GM12878 (cell line): ENCODE data around the gene IVD. TPM values are rescaled to one million over a fixed set of nuclear protein-coding genes. Genes with fewer than 3 reads are reported as not detected.

Source experiments
- ATAC-seq: fragments of 200-7000 bp; cut with Tn5 transposase; 3 replicates; pipeline ENCODE4 v1.9.1; 2020; ENCODE audit warnings: mild to moderate bottlenecking, moderate library complexity
- BruUV-seq: library from RNA; stranded (reverse); fragments of 400-500 nt; replicated peaks from 2 replicates; lab custom pipeline; 2021; lab: Mats Ljungman, UMichigan
- CTCF ChIA-PET: fragments of 300-600 bp; sonication (Branson Sonifier 250); formaldehyde crosslinking; extraction: SDS; loops from one replicate; lab custom pipeline; 2021; ENCODE audit warnings: inconsistent platforms; lab: Yijun Ruan, JAX
- POLR2A ChIA-PET: fragments of 350-600 bp; formaldehyde crosslinking; extraction: SDS; loops from one replicate; lab custom pipeline; 2021; ENCODE audit warnings: inconsistent platforms; lab: Charles Lee
- RAD21 ChIA-PET: fragments of 300-600 bp; sonication (Branson Sonifier 250); formaldehyde crosslinking; loops from one replicate; lab custom pipeline; 2023; ENCODE audit warnings: antibody characterized with exemption; ENCODE audit not compliant: unreplicated experiment; lab: Charles Lee
- SMC1A ChIA-PET: fragments of 300-600 bp; sonication (Branson Sonifier 250); formaldehyde crosslinking; loops from one replicate; lab custom pipeline; 2023; ENCODE audit not compliant: unreplicated experiment, uncharacterized antibody; lab: Charles Lee
- DNase-seq: peaks from one replicate; pipeline ENCODE4 v3.0.0-alpha.2; 2011; ENCODE audit warnings: low read depth, low spot score
- FAIRE-seq: peaks from 3 replicates; lab custom pipeline; 2011; peaks lifted over from hg19 to GRCh38; lab: Jason Lieb, UNC
- H2AFZ ChIP-seq: 2 replicates; pipeline ENCODE4 v1.6.0; 2011; ENCODE audit warnings: low read depth, low read length, control low read depth; ENCODE audit not compliant: control insufficient read depth
- H3K27ac ChIP-seq: 2 replicates; pipeline ENCODE4 v1.5.1; 2011; ENCODE audit warnings: control low read depth; ENCODE audit not compliant: control insufficient read depth, insufficient read depth
- H3K27me3 ChIP-seq, 2 experiments: replicated peaks in 1 of 2; 2 replicates each; pipeline versions ENCODE4 v1.6.0 to v1.6.1; 2011; ENCODE audit warnings: low read length in 1 of 2; ENCODE audit not compliant: control insufficient read depth in 2 of 2, insufficient read depth in 2 of 2
- H3K36me3 ChIP-seq, 2 experiments: 2 replicates each; pipeline ENCODE4 v1.5.1; 2011; ENCODE audit warnings: low read length in 1 of 2; ENCODE audit not compliant: control insufficient read depth in 2 of 2, insufficient read depth in 2 of 2
- H3K4me1 ChIP-seq: 2 replicates; pipeline ENCODE4 v1.6.1; 2011; ENCODE audit warnings: mild to moderate bottlenecking, low read length, moderate library complexity, mixed read lengths; ENCODE audit not compliant: control insufficient read depth, insufficient read depth
- H3K4me2 ChIP-seq: 2 replicates; pipeline ENCODE4 v1.6.0; 2011; ENCODE audit warnings: control low read depth; ENCODE audit not compliant: control insufficient read depth, insufficient read depth
- H3K4me3 ChIP-seq: fragments of 200-600 bp; sonication (generic); 2 replicates; pipeline ENCODE4 v1.5.1; 2016
- H3K79me2 ChIP-seq: 2 replicates; pipeline ENCODE4 v1.6.0; 2011; ENCODE audit warnings: low read length; ENCODE audit not compliant: control insufficient read depth, insufficient read depth
- H3K9ac ChIP-seq: 2 replicates; pipeline ENCODE4 v1.8.0; 2011; ENCODE audit warnings: low read length, control low read depth, mixed read lengths; ENCODE audit not compliant: control insufficient read depth, insufficient read depth
- H3K9me3 ChIP-seq: replicated peaks from 3 replicates; pipeline ENCODE4 v1.5.1; 2011; ENCODE audit warnings: mild to moderate bottlenecking, low read length; ENCODE audit not compliant: control insufficient read depth, insufficient read depth
- H4K20me1 ChIP-seq: 2 replicates; pipeline ENCODE4 v1.6.0; 2011; ENCODE audit not compliant: control insufficient read depth, insufficient read depth
- BACH1 ChIP-seq: fragments of 450-650 bp; IDR thresholded peaks from 2 replicates; pipeline ENCODE4 v1.6.1; 2017; ENCODE audit warnings: mild to moderate bottlenecking, borderline replicate concordance
- BHLHE40 ChIP-seq, 2 experiments: fragments of 450-650 bp in 1 of 2; IDR thresholded peaks; 2 replicates each; pipeline ENCODE4 v1.6.1; 2011 to 2017; ENCODE audit warnings: low read depth in 2 of 2, borderline replicate concordance in 1 of 2, improper control_type of control experiment in 1 of 2, low read length in 1 of 2, mild to moderate bottlenecking in 1 of 2
- CBFB ChIP-seq: IDR thresholded peaks from 2 replicates; pipeline ENCODE4 v1.6.1; 2016; ENCODE audit warnings: antibody characterized with exemption, low read depth
- CHD4 ChIP-seq: fragments of 200-600 bp; sonication (generic); IDR thresholded peaks from 2 replicates; pipeline ENCODE4 v1.6.1; 2016; ENCODE audit warnings: mild to moderate bottlenecking
- DPF2 ChIP-seq: fragments of 450-650 bp; IDR thresholded peaks from 2 replicates; pipeline ENCODE4 v1.6.1; 2017; ENCODE audit warnings: mild to moderate bottlenecking
- FOXK2 ChIP-seq: fragments of 450-650 bp; IDR thresholded peaks from 2 replicates; pipeline ENCODE4 v1.6.1; 2017; ENCODE audit warnings: mild to moderate bottlenecking, moderate library complexity
- MTA2 ChIP-seq: fragments of 450-650 bp; IDR thresholded peaks from 2 replicates; pipeline ENCODE4 v1.6.1; 2016; ENCODE audit warnings: low read depth, mild to moderate bottlenecking, moderate library complexity
- NFXL1 ChIP-seq: fragments of 450-650 bp; IDR thresholded peaks from 2 replicates; pipeline ENCODE4 v1.6.1; 2017; ENCODE audit warnings: antibody characterized with exemption, mild to moderate bottlenecking, borderline replicate concordance
- RCOR1 ChIP-seq: conservative IDR thresholded peaks from 2 replicates; pipeline ENCODE4 v1.6.1; 2012; ENCODE audit warnings: low read depth, low read length, improper control_type of control experiment
- SIN3A ChIP-seq: IDR thresholded peaks from 2 replicates; pipeline ENCODE4 v1.6.1; 2012; ENCODE audit warnings: low read depth, low read length, improper control_type of control experiment
- SMAD5 ChIP-seq: IDR thresholded peaks from 2 replicates; pipeline ENCODE4 v1.6.1; 2016; ENCODE audit warnings: antibody characterized with exemption, low read depth
- ZBED1 ChIP-seq: IDR thresholded peaks from 2 replicates; pipeline ENCODE4 v1.6.1; 2016; ENCODE audit warnings: borderline replicate concordance
- ZNF622 ChIP-seq: fragments of 450-650 bp; IDR thresholded peaks from 2 replicates; pipeline ENCODE4 v1.6.1; 2017; ENCODE audit warnings: mild to moderate bottlenecking, inconsistent platforms
- WGBS: methylation state at CpG from one replicate; pipeline ENCODE4 v1.1.6; 2016; ENCODE audit warnings: low lambda C conversion rate; ENCODE audit not compliant: insufficient replicate concordance, insufficient coverage; ENCODE audit errors: missing lambda C conversion rate; 5-methylcytosine and 5-hydroxymethylcytosine counted together
- in situ Hi-C: fragments of 300-500 bp; cut with MboI; formaldehyde crosslinking; loops from 9 replicates; pipeline ENCODE4 v1.14.3; 2018; ENCODE audit warnings: mixed read lengths
- intact Hi-C: fragments of 100-400 bp; cut with micrococcal nuclease; formaldehyde crosslinking; loops from one replicate; pipeline ENCODE4 v1.14.2; 2022; ENCODE audit not compliant: unreplicated experiment
- polyA plus RNA-seq, 11 experiments: library from polyadenylated mRNA; depleted of rRNA in 4 of 11; unstranded in 6 of 11; stranded (reverse) in 5 of 11; fragments of >200 nt; fragmentation: Nextera tagmentation in 4 of 11; fragmentation: Illumina TruSeq in 1 of 11; extraction: Ambion mirVana in 4 of 11; extraction: Trizol in 1 of 11; gene quantifications; 1 replicate in 1 of 11; 2 replicates in 10 of 11; pipeline versions ENCODE4 v1.2.1 to v1.2.3, GENCODE V29; 2011 to 2016; ENCODE audit warnings: inconsistent platforms in 2 of 11, missing spikeins in 2 of 11, low read depth in 1 of 11
- total RNA-seq, 4 experiments: library from RNA; depleted of rRNA in 3 of 4; stranded (reverse); fragments of >200 nt in 3 of 4; fragmentation: Illumina TruSeq in 1 of 4; extraction: Trizol in 1 of 4; gene quantifications; 2 replicates each; pipeline versions ENCODE4 v1.2.1 to v1.2.3, GENCODE V29; 2013 to 2021
- TF ChIP-seq, protein P1 (sequence below): fragments of 450-650 bp; IDR thresholded peaks from 2 replicates; pipeline ENCODE4 v1.6.1; 2017; ENCODE audit warnings: antibody characterized with exemption, mild to moderate bottlenecking, moderate library complexity
- TF ChIP-seq, protein P2 (sequence below): IDR thresholded peaks from 2 replicates; pipeline ENCODE4 v1.6.1; 2012; ENCODE audit warnings: low read depth, low read length, improper control_type of control experiment
- TF ChIP-seq, protein P3 (sequence below): IDR thresholded peaks from 2 replicates; pipeline ENCODE4 v1.6.1; 2011; ENCODE audit warnings: low read depth, mild to moderate bottlenecking, low read length, moderate library complexity, borderline replicate concordance; ENCODE audit errors: extremely low read depth

IVD gene
- total and polyA plus RNA-seq, 10 of the 15 experiments (the other 5 are each of a cell fraction or from before 2014, with no cell fraction given): 5.3 to 59.8 (median 45.7) TPM

DNA sequence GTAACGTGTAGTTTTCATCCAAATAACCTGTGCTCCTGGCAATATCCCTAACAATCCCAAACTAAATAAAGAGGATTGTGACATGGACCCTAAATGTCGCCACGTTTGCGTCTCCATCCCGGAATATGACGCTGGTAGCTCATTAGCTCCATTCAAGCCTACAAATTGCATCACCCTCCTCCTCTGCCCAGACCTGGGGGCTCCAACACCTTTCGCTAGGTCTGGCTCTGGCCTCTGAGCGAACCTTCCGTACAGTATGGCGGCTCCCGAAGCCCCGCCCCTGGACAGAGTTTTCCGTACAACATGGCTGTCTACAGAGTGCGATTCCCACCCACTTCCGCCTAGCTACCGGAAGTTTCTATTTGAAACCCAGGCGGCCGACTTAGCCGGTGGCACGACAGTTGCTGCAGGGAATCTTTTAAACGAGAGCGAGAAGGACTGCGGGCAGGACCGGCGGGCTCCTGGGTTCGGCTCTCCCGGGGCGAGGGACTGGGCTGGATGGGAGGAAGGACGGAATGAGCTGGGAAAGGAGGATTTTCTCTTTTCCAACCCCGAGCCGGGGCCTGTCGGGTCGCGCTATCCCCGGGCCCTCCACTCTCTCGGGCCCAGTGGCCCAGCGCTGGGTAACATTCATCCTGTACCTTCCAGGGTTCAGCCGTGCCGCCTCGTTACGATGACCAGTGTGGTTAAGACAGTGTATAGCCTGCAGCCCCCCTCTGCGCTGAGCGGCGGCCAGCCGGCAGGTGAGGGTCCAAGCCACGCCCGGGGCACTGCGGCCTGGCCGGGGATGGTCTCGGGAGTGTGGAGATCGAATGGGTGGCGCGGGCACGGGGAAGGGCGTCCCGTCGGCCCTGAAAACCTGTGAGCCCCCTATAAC, 22.8 kb upstream of the IVD start, which contains the start of gene KNSTRN:
TSS of gene KNSTRN (plus strand) at position 142 of the 877 bp plus-strand sequence. CDS start at position 257, 115 bp downstream.
- Histone ChIP-seq H3K27me3 (no peaks in the 10 kb centered on the region), H3K4me3 (peak within 1 kb of the TSS; percentile 90), H4K20me1 (no peaks in the 10 kb centered on the region), H2AFZ (peak within 1 kb of the TSS; percentile 96), H3K4me2 (peak within 1 kb of the TSS; percentile 94), H3K79me2 (peaks cover 24% of the 10 kb centered on the region), H3K9me3 (no peaks in the 10 kb centered on the region), H3K36me3 (peaks cover 5 to 12% of the 10 kb centered on the region in 2 experiments), H3K4me1 (peaks cover 3% of the 10 kb centered on the region; the same call in 1 of the 2 replicates), H3K9ac (peak within 1 kb of the TSS; percentile 85), H3K27ac (peak within 1 kb of the TSS; percentile 50)
- POLR2A ChIA-PET: interaction anchor here (1.0 to 2.1 kb wide), 3 partner anchors 11 to 25 kb away, joined by 3 to 8 read pairs (median 5); no protein-coding TSS in a partner anchor
- CTCF ChIA-PET: interaction anchor here (1.0 to 2.3 kb wide), 7 partner anchors 15 to 60 kb away, joined by 3 to 8 read pairs (median 3); no protein-coding TSS in a partner anchor
- DNase-seq: peak; percentile 63
- in situ Hi-C loops: no loop called here
- 6% methylated on average over 57 of the region's 57 CpGs for WGBS
- TSS peak; percentile 87 for BruUV-seq
- peak; percentile 95 for FAIRE-seq
- RAD21 ChIA-PET: interaction anchor here (0.7 to 1.2 kb wide), 3 partner anchors 21 to 57 kb away, joined by 3 to 7 read pairs (median 3); no protein-coding TSS in a partner anchor
- intact Hi-C loops: no loop called here
- ATAC-seq: peak; percentile 99
- SMC1A ChIA-PET: interaction anchor here (1.0 to 4.0 kb wide), 6 partner anchors 9 to 39 kb away, joined by 3 to 22 read pairs (median 6); partner anchors contain the start of gene IVD
- TF ChIP-seq, protein P1, sequence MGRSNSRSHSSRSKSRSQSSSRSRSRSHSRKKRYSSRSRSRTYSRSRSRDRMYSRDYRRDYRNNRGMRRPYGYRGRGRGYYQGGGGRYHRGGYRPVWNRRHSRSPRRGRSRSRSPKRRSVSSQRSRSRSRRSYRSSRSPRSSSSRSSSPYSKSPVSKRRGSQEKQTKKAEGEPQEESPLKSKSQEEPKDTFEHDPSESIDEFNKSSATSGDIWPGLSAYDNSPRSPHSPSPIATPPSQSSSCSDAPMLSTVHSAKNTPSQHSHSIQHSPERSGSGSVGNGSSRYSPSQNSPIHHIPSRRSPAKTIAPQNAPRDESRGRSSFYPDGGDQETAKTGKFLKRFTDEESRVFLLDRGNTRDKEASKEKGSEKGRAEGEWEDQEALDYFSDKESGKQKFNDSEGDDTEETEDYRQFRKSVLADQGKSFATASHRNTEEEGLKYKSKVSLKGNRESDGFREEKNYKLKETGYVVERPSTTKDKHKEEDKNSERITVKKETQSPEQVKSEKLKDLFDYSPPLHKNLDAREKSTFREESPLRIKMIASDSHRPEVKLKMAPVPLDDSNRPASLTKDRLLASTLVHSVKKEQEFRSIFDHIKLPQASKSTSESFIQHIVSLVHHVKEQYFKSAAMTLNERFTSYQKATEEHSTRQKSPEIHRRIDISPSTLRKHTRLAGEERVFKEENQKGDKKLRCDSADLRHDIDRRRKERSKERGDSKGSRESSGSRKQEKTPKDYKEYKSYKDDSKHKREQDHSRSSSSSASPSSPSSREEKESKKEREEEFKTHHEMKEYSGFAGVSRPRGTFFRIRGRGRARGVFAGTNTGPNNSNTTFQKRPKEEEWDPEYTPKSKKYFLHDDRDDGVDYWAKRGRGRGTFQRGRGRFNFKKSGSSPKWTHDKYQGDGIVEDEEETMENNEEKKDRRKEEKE: no peak
- peak; percentile 32; the same call in 1 of the 2 replicates for TF ChIP-seq CBFB
- TF ChIP-seq MTA2: peak; percentile 13; the same call in 1 of the 2 replicates
- peak; percentile 94 for TF ChIP-seq RCOR1
- TF ChIP-seq NFXL1: no peak
- no peak for TF ChIP-seq ZNF622
- peak; percentile 15; the same call in 1 of the 2 replicates for TF ChIP-seq BACH1
- TF ChIP-seq, protein P2, sequence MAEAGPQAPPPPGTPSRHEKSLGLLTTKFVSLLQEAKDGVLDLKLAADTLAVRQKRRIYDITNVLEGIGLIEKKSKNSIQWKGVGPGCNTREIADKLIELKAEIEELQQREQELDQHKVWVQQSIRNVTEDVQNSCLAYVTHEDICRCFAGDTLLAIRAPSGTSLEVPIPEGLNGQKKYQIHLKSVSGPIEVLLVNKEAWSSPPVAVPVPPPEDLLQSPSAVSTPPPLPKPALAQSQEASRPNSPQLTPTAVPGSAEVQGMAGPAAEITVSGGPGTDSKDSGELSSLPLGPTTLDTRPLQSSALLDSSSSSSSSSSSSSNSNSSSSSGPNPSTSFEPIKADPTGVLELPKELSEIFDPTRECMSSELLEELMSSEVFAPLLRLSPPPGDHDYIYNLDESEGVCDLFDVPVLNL: peak; percentile 82
- TF ChIP-seq FOXK2: peak; percentile 40
- TF ChIP-seq CHD4: no peak
- TF ChIP-seq ZBED1: peak; percentile 49; the same call in 1 of the 2 replicates
- TF ChIP-seq SMAD5: 0 out of 2 replicates have a peak, but pooled peaks have one; percentile 39
- TF ChIP-seq, protein P3, sequence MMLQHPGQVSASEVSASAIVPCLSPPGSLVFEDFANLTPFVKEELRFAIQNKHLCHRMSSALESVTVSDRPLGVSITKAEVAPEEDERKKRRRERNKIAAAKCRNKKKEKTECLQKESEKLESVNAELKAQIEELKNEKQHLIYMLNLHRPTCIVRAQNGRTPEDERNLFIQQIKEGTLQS: no peak
- no peak for TF ChIP-seq DPF2
- peak; percentile 80; the same call in 1 of the 2 replicates for TF ChIP-seq SIN3A
- TF ChIP-seq BHLHE40 (IDR thresholded peaks at IDR 0.05; ENCODE audit: borderline replicate concordance in 1 of 2, low read depth in 2 of 2, low read length in 1 of 2): no peak
